ENCODE measurements around the gene MAP1LC3B2. TPM values are rescaled to one million over a fixed set of nuclear protein-coding genes. Genes with fewer than 3 reads are reported as not detected.

Gene MAP1LC3B2
- total and polyA plus RNA-seq, 2 of the 13 experiments (the other 11 are each of a cell fraction or from before 2014, with no cell fraction given): 0.60 to 2.2 TPM

- TF ChIP-seq ZBTB33 (CRISPR knock-in tag; IDR thresholded peaks at IDR 0.05): no peak
- no peak for TF ChIP-seq MIER2 (CRISPR knock-in tag; IDR thresholded peaks at IDR 0.05)
- TF ChIP-seq, protein P1, sequence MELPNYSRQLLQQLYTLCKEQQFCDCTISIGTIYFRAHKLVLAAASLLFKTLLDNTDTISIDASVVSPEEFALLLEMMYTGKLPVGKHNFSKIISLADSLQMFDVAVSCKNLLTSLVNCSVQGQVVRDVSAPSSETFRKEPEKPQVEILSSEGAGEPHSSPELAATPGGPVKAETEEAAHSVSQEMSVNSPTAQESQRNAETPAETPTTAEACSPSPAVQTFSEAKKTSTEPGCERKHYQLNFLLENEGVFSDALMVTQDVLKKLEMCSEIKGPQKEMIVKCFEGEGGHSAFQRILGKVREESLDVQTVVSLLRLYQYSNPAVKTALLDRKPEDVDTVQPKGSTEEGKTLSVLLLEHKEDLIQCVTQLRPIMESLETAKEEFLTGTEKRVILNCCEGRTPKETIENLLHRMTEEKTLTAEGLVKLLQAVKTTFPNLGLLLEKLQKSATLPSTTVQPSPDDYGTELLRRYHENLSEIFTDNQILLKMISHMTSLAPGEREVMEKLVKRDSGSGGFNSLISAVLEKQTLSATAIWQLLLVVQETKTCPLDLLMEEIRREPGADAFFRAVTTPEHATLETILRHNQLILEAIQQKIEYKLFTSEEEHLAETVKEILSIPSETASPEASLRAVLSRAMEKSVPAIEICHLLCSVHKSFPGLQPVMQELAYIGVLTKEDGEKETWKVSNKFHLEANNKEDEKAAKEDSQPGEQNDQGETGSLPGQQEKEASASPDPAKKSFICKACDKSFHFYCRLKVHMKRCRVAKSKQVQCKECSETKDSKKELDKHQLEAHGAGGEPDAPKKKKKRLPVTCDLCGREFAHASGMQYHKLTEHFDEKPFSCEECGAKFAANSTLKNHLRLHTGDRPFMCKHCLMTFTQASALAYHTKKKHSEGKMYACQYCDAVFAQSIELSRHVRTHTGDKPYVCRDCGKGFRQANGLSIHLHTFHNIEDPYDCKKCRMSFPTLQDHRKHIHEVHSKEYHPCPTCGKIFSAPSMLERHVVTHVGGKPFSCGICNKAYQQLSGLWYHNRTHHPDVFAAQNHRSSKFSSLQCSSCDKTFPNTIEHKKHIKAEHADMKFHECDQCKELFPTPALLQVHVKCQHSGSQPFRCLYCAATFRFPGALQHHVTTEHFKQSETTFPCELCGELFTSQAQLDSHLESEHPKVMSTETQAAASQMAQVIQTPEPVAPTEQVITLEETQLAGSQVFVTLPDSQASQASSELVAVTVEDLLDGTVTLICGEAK (IDR thresholded peaks at IDR 0.05): no peak
- TF ChIP-seq, protein P1 (CRISPR knock-in tag; IDR thresholded peaks at IDR 0.05): no peak
- no peak for TF ChIP-seq SP4 (CRISPR knock-in tag; IDR thresholded peaks at IDR 0.05)
- no peak for TF ChIP-seq RCOR2 (CRISPR knock-in tag; IDR thresholded peaks at IDR 0.05)
- TF ChIP-seq ZNF770 (CRISPR knock-in tag; IDR thresholded peaks at IDR 0.05): no peak
- TF ChIP-seq HOXA9 (CRISPR knock-in tag; IDR thresholded peaks at IDR 0.05; ENCODE audit: borderline replicate concordance): no peak
- no peak for TF ChIP-seq ZMYM4 (CRISPR knock-in tag; IDR thresholded peaks at IDR 0.05)
Measured at GRCh38 chr12:116606397-116606796, 47.2 kb downstream of the MAP1LC3B2 start (continued).
